CD14-positive monocyte (primary cell): Measurements from ENCODE around the gene SERTAD2. TPM values are rescaled to one million over a fixed set of nuclear protein-coding genes. Genes with fewer than 3 reads are reported as not detected.
A peak's percentile ranks its signal among the peaks of the same experiment; 100 is the strongest.

Experiments
- DNase-seq, 3 donors: peaks; one replicate each; pipeline ENCODE4 v3.0.0-alpha.2; 2011 to 2022
- H2AFZ ChIP-seq: 2 replicates; pipeline ENCODE4 v1.6.0; 2012; ENCODE audit warnings: mild to moderate bottlenecking, low read depth, low read length, inconsistent platforms; ENCODE audit not compliant: insufficient read depth, poor library complexity, severe bottlenecking
- H3K27ac ChIP-seq, 2 donors: 1 replicate in 1 of 2; 2 replicates in 1 of 2; pipeline ENCODE4 v1.5.1; 2012 to 2013; ENCODE audit warnings: low read length in 2 of 2, control low read depth in 1 of 2, inconsistent platforms in 1 of 2, low read depth in 1 of 2, mild to moderate bottlenecking in 1 of 2
- H3K27me3 ChIP-seq, 2 donors: one replicate each; pipeline versions ENCODE4 v1.6.0 to v1.6.1; 2011 to 2013; ENCODE audit warnings: low read length in 2 of 2; ENCODE audit not compliant: control insufficient read depth in 2 of 2, insufficient read depth in 2 of 2
- H3K36me3 ChIP-seq, 2 donors: replicated peaks in 1 of 2; 1 replicate in 1 of 2; 2 replicates in 1 of 2; pipeline versions ENCODE4 v1.5.1 to v1.6.1; 2012 to 2013; ENCODE audit warnings: low read length in 2 of 2, control low read depth in 1 of 2, inconsistent platforms in 1 of 2, mild to moderate bottlenecking in 1 of 2; ENCODE audit not compliant: insufficient read depth in 2 of 2, control insufficient read depth in 1 of 2
- H3K4me1 ChIP-seq, 2 donors: 1 replicate in 1 of 2; 2 replicates in 1 of 2; pipeline versions ENCODE4 v1.5.1 to v1.6.1; 2012 to 2013; ENCODE audit warnings: low read length in 2 of 2, control low read depth in 1 of 2, inconsistent platforms in 1 of 2, mild to moderate bottlenecking in 1 of 2, moderate library complexity in 1 of 2; ENCODE audit not compliant: insufficient read depth in 2 of 2, control insufficient read depth in 1 of 2
- H3K4me2 ChIP-seq: replicated peaks from 2 replicates; pipeline ENCODE3; 2012; ENCODE audit warnings: low read length, moderate library complexity, mild to moderate bottlenecking; ENCODE audit not compliant: poor library complexity, severe bottlenecking; ENCODE audit errors: extremely low read depth
- H3K4me3 ChIP-seq, 3 experiments: fragments of 200-600 bp in 1 of 3; sonication (generic) in 1 of 3; replicated peaks in 1 of 3; 1 replicate in 2 of 3; 2 replicates in 1 of 3; pipeline ENCODE4 v1.5.1; 2011 to 2013; ENCODE audit warnings: low read length in 3 of 3, mild to moderate bottlenecking in 3 of 3, control low read depth in 2 of 3, low read depth in 2 of 3, inconsistent platforms in 1 of 3, moderate library complexity in 1 of 3
- H3K79me2 ChIP-seq: 2 replicates; pipeline ENCODE4 v1.6.0; 2012; ENCODE audit warnings: mild to moderate bottlenecking, control low read depth, inconsistent platforms, low read length, moderate library complexity; ENCODE audit not compliant: insufficient read depth
- H3K9ac ChIP-seq: 2 replicates; pipeline ENCODE4 v1.6.0; 2017; ENCODE audit warnings: low read length, mild to moderate bottlenecking; ENCODE audit not compliant: insufficient read depth, poor library complexity, severe bottlenecking
- H3K9me3 ChIP-seq, 2 donors: replicated peaks in 1 of 2; 1 replicate in 1 of 2; 2 replicates in 1 of 2; pipeline versions ENCODE4 v1.5.1 to v1.6.1; 2012 to 2013; ENCODE audit warnings: low read length in 2 of 2, control low read depth in 1 of 2; ENCODE audit not compliant: control insufficient read depth in 1 of 2, insufficient read depth in 1 of 2
- H4K20me1 ChIP-seq: 2 replicates; pipeline ENCODE4 v1.6.0; 2012; ENCODE audit warnings: mild to moderate bottlenecking, low read length, control low read depth, moderate library complexity; ENCODE audit not compliant: insufficient read depth
- H3K27ac Mint-ChIP-seq, 7 donors: one replicate each; pipeline ENCODE4 v1.8.0; 2020; ENCODE audit warnings: mild to moderate bottlenecking in 7 of 7, mixed read lengths in 7 of 7, moderate library complexity in 6 of 7, inconsistent platforms in 2 of 7
- H3K27me3 Mint-ChIP-seq, 3 donors: one replicate each; pipeline ENCODE4 v1.8.0; 2021 to 2022; ENCODE audit warnings: low read depth in 3 of 3, mild to moderate bottlenecking in 3 of 3, mixed read lengths in 3 of 3, moderate library complexity in 3 of 3, inconsistent platforms in 1 of 3
- H3K36me3 Mint-ChIP-seq, 2 donors: one replicate each; pipeline ENCODE4 v1.8.0; 2020; ENCODE audit warnings: mixed read lengths in 2 of 2, inconsistent platforms in 1 of 2, mild to moderate bottlenecking in 1 of 2
- H3K4me1 Mint-ChIP-seq: one replicate; pipeline ENCODE4 v1.8.0; 2020; ENCODE audit warnings: mild to moderate bottlenecking, mixed read lengths
- H3K4me3 Mint-ChIP-seq, 2 donors: one replicate each; pipeline ENCODE4 v1.8.0; 2020; ENCODE audit warnings: mild to moderate bottlenecking in 2 of 2, mixed read lengths in 2 of 2, moderate library complexity in 1 of 2
- H3K9me3 Mint-ChIP-seq, 7 donors: one replicate each; pipeline ENCODE4 v1.8.0; 2020 to 2022; ENCODE audit warnings: mixed read lengths in 7 of 7, mild to moderate bottlenecking in 6 of 7, moderate library complexity in 6 of 7, inconsistent platforms in 2 of 7
- WGBS: methylation state at CpG from one replicate; pipeline ENCODE4 v1.1.5; 2013; ENCODE audit warnings: missing lambda C conversion rate; ENCODE audit not compliant: insufficient coverage; 5-methylcytosine and 5-hydroxymethylcytosine counted together
- intact Hi-C, 2 donors: fragments of 100-400 bp; cut with micrococcal nuclease; formaldehyde crosslinking; loops; one replicate each; pipeline versions ENCODE4 v1.15.0 to v1.15.1; 2023
- polyA plus RNA-seq, 3 donors: library from polyadenylated mRNA; depleted of rRNA in 1 of 3; unstranded in 2 of 3; stranded (reverse) in 1 of 3; fragments of 300-500 nt in 2 of 3; fragments of >200 nt in 1 of 3; fragmentation: Illumina TruSeq in 2 of 3; gene quantifications; 1 replicate in 2 of 3; 2 replicates in 1 of 3; pipeline ENCODE4 v1.2.3, GENCODE V29; 2012 to 2021
- TF ChIP-seq, protein P1 (sequence below): fragments of 200-600 bp; IDR thresholded peaks from one replicate; pipeline ENCODE4 v1.8.0; 2022; ENCODE audit warnings: antibody characterized with exemption, mild to moderate bottlenecking

The SERTAD2 gene
- polyA plus RNA-seq, 3 donors = 8.5 to 68.7 (median 8.8) TPM

DNA sequence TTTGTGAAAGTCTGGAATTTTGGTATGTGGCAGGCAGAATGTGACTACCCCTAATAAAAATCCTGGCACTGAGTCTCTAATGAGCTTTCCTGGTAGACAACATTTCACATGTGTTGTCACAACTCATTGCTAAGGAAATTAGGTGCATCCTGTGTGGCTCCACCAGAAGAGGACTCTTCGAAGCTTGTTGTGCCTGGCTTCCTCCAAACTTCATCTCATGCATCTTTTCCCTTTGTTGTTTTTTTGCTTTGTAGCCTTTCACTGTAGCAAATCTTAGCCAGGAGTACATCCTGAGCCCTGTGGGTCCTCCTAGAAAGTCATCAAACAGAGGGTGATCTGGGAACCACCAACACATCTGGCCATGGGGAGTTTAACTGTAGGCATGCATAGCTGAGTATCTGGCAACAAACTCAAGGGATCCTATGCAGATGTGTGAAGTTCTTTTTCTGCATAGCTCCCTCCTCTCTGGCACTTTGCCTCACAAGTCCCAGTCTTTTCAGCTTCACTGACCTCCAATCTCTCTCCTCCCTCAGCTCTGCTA lies 42.1 kb upstream of the SERTAD2 start:
- Histone ChIP-seq H3K9me3 (no peaks in the 10 kb centered on the region), H2AFZ (no peak overlapping the region), H3K4me2 (no peak overlapping the region), H3K9ac (no peak overlapping the region), H3K27me3 (no peaks in the 10 kb centered on the region), H3K36me3 (no peaks in the 10 kb centered on the region), H3K79me2 (peaks cover 15% of the 10 kb centered on the region), H3K4me3 (no peak overlapping the region), H3K4me1 (peaks cover 37 to 39% of the 10 kb centered on the region in 2 donors), H4K20me1 (no peaks in the 10 kb centered on the region), H3K27ac (no peak overlapping the region)
- Mint-ChIP-seq H3K27me3 (no peaks in the 10 kb centered on the region), H3K27ac (peak overlapping the region in 3 of 7 donors; percentile 41 to 71 (median 66)), H3K4me1 (peaks cover 50% of the 10 kb centered on the region), H3K36me3 (peaks cover 2 to 4% of the 10 kb centered on the region in 2 donors), H3K4me3 (no peak overlapping the region), H3K9me3 (peaks cover 0 to 2% (median 0%) of the 10 kb centered on the region in 7 donors)
- TF ChIP-seq, protein P1, sequence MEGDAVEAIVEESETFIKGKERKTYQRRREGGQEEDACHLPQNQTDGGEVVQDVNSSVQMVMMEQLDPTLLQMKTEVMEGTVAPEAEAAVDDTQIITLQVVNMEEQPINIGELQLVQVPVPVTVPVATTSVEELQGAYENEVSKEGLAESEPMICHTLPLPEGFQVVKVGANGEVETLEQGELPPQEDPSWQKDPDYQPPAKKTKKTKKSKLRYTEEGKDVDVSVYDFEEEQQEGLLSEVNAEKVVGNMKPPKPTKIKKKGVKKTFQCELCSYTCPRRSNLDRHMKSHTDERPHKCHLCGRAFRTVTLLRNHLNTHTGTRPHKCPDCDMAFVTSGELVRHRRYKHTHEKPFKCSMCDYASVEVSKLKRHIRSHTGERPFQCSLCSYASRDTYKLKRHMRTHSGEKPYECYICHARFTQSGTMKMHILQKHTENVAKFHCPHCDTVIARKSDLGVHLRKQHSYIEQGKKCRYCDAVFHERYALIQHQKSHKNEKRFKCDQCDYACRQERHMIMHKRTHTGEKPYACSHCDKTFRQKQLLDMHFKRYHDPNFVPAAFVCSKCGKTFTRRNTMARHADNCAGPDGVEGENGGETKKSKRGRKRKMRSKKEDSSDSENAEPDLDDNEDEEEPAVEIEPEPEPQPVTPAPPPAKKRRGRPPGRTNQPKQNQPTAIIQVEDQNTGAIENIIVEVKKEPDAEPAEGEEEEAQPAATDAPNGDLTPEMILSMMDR = no peak
- WGBS = no CpG with 5 or more reads among the region's 1 CpG
- intact Hi-C loops = loop anchor here (5.0 kb wide), 2 partner anchors 37 to 38 kb away; no protein-coding TSS in a partner anchor
- no peak for DNase-seq

DNA sequence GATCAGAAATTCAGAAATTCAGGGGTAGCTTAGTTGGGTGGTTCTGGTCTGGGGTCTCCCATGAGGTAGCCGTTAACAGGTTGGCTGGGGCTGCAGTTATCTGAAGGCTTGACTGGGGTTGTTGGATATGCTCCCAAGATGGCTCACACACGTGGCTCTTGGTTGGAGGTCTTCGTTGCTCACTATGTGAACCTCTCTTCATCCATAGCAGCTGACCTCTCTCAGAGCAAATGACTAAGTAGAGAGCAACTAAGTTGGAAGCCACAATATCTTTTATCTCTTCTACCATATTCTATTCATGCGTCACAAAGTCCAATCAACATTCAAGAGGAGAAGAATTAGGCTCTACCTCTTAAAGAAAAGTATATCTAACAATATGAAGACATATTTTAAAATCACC lies 38.7 kb upstream of the SERTAD2 start:
- intact Hi-C loops = no loop called here
- H3K27ac Mint-ChIP-seq = no peak overlapping the region
- H3K4me2 ChIP-seq = no peak overlapping the region
- TF ChIP-seq, protein P1 = no peak
- DNase-seq = no peak
- no peak overlapping the region for H2AFZ ChIP-seq
- peaks cover 0 to 2% (median 0%) of the 10 kb centered on the region in 3 donors for H3K27me3 Mint-ChIP-seq
- H3K4me1 Mint-ChIP-seq = peaks cover 21% of the 10 kb centered on the region
- H3K4me3 Mint-ChIP-seq = no peak overlapping the region
- H3K4me3 ChIP-seq = no peak overlapping the region
- no peak overlapping the region for H3K27ac ChIP-seq
- peaks cover 4% of the 10 kb centered on the region in 2 donors for H3K36me3 Mint-ChIP-seq
- peaks cover 0 to 2% (median 0%) of the 10 kb centered on the region in 7 donors for H3K9me3 Mint-ChIP-seq
- no peaks in the 10 kb centered on the region for H3K9me3 ChIP-seq
- peaks cover 6 to 13% of the 10 kb centered on the region in 2 donors for H3K4me1 ChIP-seq
- no CpG with 5 or more reads among the region's 4 CpGs for WGBS
- no peaks in the 10 kb centered on the region for H3K27me3 ChIP-seq
- no peak overlapping the region for H3K9ac ChIP-seq
- H4K20me1 ChIP-seq = no peaks in the 10 kb centered on the region
- no peaks in the 10 kb centered on the region for H3K36me3 ChIP-seq
- peaks cover 4% of the 10 kb centered on the region for H3K79me2 ChIP-seq
